IMR-90 (cell line): ENCODE measurements around the gene MAGI1.

Source experiments
- BHLHE40 ChIP-seq: fragments of 150-350 bp; IDR thresholded peaks from 2 replicates; pipeline ENCODE4 v1.6.1; 2016; ENCODE audit warnings: mild to moderate bottlenecking, low read depth, low read length
- SMC3 ChIP-seq: fragments of 150-350 bp; IDR thresholded peaks from 2 replicates; pipeline ENCODE4 v1.6.1; 2016; ENCODE audit warnings: low read depth, mild to moderate bottlenecking, antibody characterized with exemption, low read length, moderate library complexity
- TF ChIP-seq, protein P1 (sequence below): conservative IDR thresholded peaks from 2 replicates; pipeline ENCODE4 v1.5.1; 2012; ENCODE audit warnings: mild to moderate bottlenecking, low read depth, low read length, improper control_type of control experiment

DNA sequence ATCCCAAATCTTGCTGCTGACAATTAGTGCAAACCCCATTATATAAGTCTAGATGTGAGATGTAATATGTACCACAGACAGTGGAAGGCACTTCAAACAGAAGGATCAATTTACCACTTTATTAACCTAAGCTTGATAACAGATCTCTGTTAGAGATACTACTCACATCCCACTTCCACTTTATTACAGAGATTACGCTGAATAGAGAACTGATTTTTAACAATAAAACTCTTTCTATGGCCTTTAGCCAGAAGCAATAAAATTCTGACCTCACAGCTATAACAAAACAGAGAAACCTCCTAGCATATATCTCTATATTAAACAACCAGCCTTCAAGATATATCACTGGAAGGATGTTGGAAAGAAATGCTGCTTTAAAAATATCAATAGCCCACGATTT, 517.7 kb downstream of the MAGI1 start:
- TF ChIP-seq, protein P1, sequence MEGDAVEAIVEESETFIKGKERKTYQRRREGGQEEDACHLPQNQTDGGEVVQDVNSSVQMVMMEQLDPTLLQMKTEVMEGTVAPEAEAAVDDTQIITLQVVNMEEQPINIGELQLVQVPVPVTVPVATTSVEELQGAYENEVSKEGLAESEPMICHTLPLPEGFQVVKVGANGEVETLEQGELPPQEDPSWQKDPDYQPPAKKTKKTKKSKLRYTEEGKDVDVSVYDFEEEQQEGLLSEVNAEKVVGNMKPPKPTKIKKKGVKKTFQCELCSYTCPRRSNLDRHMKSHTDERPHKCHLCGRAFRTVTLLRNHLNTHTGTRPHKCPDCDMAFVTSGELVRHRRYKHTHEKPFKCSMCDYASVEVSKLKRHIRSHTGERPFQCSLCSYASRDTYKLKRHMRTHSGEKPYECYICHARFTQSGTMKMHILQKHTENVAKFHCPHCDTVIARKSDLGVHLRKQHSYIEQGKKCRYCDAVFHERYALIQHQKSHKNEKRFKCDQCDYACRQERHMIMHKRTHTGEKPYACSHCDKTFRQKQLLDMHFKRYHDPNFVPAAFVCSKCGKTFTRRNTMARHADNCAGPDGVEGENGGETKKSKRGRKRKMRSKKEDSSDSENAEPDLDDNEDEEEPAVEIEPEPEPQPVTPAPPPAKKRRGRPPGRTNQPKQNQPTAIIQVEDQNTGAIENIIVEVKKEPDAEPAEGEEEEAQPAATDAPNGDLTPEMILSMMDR = no peak
- TF ChIP-seq BHLHE40 (no peak), SMC3 (no peak)
